Erythroblast (primary cell): ENCODE data around the gene JPH2.

ENCODE experiments used
- GATA1 ChIP-seq: IDR thresholded peaks from 2 replicates; pipeline ENCODE4 v1.6.1; 2011; ENCODE audit warnings: low read depth, mild to moderate bottlenecking, control low read depth, low read length, moderate library complexity
- POLR2A ChIP-seq: IDR thresholded peaks from 2 replicates; pipeline ENCODE4 v1.6.1; 2011; ENCODE audit warnings: mild to moderate bottlenecking, low read length

GRCh38 chr20:44084891-44085290 is 102.1 kb downstream of the JPH2 start:
- TF ChIP-seq POLR2A (no peak), GATA1 (no peak)
